ENCODE data around the gene A2M. TPM values are rescaled to one million over a fixed set of nuclear protein-coding genes. Genes with fewer than 3 reads are reported as not detected.

The A2M gene
- polyA plus RNA-seq, 2 of the 4 experiments (the other 2 are of a cell fraction): not detected

GRCh38 chr12:9124383-9125031, 8.8 kb upstream of the A2M start:
- FAIRE-seq (no peak), DNase-seq (ENCODE audit: low read depth in 1 of 2, low spot score in 1 of 2) (no peak), ATAC-seq (peak; percentile 38 to 61; a peak in 3 of 6 replicates)
- ChIA-PET POLR2A (no interaction called here), CTCF (no interaction called here)
- TF ChIP-seq ZSCAN20 (CRISPR knock-in tag; IDR thresholded peaks at IDR 0.05) (no peak), ELK1 (IDR thresholded peaks at IDR 0.05; ENCODE audit: low read depth, low read length) (no peak), CHD4 (IDR thresholded peaks at IDR 0.05; ENCODE audit: borderline replicate concordance) (no peak), ZC3H11A (IDR thresholded peaks at IDR 0.05) (no peak), EHMT2 (IDR thresholded peaks at IDR 0.05; ENCODE audit: low read depth) (no peak), POLR2A (IDR thresholded peaks at IDR 0.05; ENCODE audit: low read length) (no peak)
- TF ChIP-seq, protein P1, sequence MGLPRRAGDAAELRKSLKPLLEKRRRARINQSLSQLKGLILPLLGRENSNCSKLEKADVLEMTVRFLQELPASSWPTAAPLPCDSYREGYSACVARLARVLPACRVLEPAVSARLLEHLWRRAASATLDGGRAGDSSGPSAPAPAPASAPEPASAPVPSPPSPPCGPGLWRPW (IDR thresholded peaks at IDR 0.05): no peak
- TF ChIP-seq, protein P2, sequence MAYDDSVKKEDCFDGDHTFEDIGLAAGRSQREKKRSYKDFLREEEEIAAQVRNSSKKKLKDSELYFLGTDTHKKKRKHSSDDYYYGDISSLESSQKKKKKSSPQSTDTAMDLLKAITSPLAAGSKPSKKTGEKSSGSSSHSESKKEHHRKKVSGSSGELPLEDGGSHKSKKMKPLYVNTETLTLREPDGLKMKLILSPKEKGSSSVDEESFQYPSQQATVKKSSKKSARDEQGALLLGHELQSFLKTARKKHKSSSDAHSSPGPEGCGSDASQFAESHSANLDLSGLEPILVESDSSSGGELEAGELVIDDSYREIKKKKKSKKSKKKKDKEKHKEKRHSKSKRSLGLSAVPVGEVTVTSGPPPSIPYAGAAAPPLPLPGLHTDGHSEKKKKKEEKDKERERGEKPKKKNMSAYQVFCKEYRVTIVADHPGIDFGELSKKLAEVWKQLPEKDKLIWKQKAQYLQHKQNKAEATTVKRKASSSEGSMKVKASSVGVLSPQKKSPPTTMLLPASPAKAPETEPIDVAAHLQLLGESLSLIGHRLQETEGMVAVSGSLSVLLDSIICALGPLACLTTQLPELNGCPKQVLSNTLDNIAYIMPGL (CRISPR knock-in tag; IDR thresholded peaks at IDR 0.05; ENCODE audit: borderline replicate concordance): no peak
- H3K4me1 ChIP-seq: no peaks in the 10 kb centered on the region
- H3K27ac ChIP-seq: no peak overlapping the region
- no peak overlapping the region for H3K4me3 ChIP-seq
- no peak overlapping the region for H3K4me2 ChIP-seq
- no peaks in the 10 kb centered on the region for H3K9me3 ChIP-seq
- WGBS (ENCODE audit: missing lambda C conversion rate): 53% methylated on average over 13 of the region's 16 CpGs

GRCh38 chr12:9123781-9124382, 8.2 kb upstream of the A2M start:
- POLR2A ChIA-PET: no interaction called here
- DNase-seq (ENCODE audit: low read depth in 1 of 2, low spot score in 1 of 2) (no peak), FAIRE-seq (no peak), ATAC-seq (no peak; a peak in 1 of 6 replicates)
- no peak overlapping the region for H3K27ac ChIP-seq
- no peak overlapping the region for H3K4me2 ChIP-seq
- no peaks in the 10 kb centered on the region for H3K9me3 ChIP-seq
- CTCF ChIA-PET: no interaction called here
- 62% methylated on average over 10 of the region's 14 CpGs for WGBS (ENCODE audit: missing lambda C conversion rate)
- H3K4me3 ChIP-seq: no peak overlapping the region
- no peaks in the 10 kb centered on the region for H3K4me1 ChIP-seq
- TF ChIP-seq HOXB13 (CRISPR knock-in tag; IDR thresholded peaks at IDR 0.05; ENCODE audit: low read depth) (no peak), E2F6 (IDR thresholded peaks at IDR 0.05; ENCODE audit: borderline replicate concordance, low read depth) (no peak), CTCF (IDR thresholded peaks at IDR 0.05) (no peak), EHF (CRISPR knock-in tag; IDR thresholded peaks at IDR 0.05) (no peak)

DNA sequence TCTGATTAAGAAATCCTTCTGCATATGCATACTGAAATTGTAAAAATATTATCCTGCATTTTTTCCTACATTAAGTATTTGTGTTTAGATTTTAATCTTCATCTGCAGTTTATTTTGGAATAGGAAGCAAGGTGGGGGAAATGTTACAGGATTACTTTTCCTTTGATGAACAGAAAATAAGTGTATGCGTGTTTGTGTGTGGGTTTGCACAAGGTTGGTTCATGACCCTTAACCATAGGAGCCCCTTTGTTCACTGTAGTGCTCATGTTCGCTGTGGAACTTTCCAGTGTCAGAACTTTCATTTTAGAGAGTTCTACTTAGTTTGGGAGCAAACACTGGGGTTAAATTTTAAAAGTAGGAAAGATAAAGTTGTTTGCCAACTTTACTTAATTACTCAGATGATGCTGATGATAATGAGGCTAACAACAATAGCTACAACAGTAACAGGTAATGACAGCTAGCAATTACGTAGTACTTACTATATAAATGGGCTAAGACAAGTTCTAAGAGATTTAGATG, 6.4 kb upstream of the A2M start:
- no peaks in the 10 kb centered on the region for H3K4me1 ChIP-seq
- ATAC-seq: no peak
- FAIRE-seq: no peak
- POLR2A ChIA-PET: no interaction called here
- CTCF ChIA-PET: no interaction called here
- H3K9me3 ChIP-seq: no peaks in the 10 kb centered on the region
- no peak overlapping the region for H3K4me2 ChIP-seq
- no peak overlapping the region for H3K27ac ChIP-seq
- H3K4me3 ChIP-seq: no peak overlapping the region
- DNase-seq (ENCODE audit: low read depth in 1 of 2, low spot score in 1 of 2): no peak
- WGBS (ENCODE audit: missing lambda C conversion rate): 28% methylated on average over 3 of the region's 3 CpGs
- TF ChIP-seq BCL3 (IDR thresholded peaks at IDR 0.05) (no peak), SMC3 (IDR thresholded peaks at IDR 0.05) (no peak), MAFK (IDR thresholded peaks at IDR 0.05; ENCODE audit: partially characterized antibody) (no peak), E2F6 (IDR thresholded peaks at IDR 0.05; ENCODE audit: borderline replicate concordance, low read depth) (no peak), MAX (IDR thresholded peaks at IDR 0.05) (no peak), POLR2A (IDR thresholded peaks at IDR 0.05; ENCODE audit: low read length) (no peak), MAZ (IDR thresholded peaks at IDR 0.05; ENCODE audit: borderline replicate concordance, low read depth, low read length) (no peak), HEYL (CRISPR knock-in tag; IDR thresholded peaks at IDR 0.05) (no peak), JUNB (IDR thresholded peaks at IDR 0.05) (no peak), ZSCAN20 (CRISPR knock-in tag; IDR thresholded peaks at IDR 0.05) (no peak), ZNF302 (CRISPR knock-in tag; IDR thresholded peaks at IDR 0.05) (no peak), NFE2L2 (conservative IDR thresholded peaks at IDR 0.05; ENCODE audit: low read length) (no peak), SREBF2 (IDR thresholded peaks at IDR 0.05) (no peak)
- TF ChIP-seq, protein P2 (CRISPR knock-in tag; IDR thresholded peaks at IDR 0.05; ENCODE audit: borderline replicate concordance): no peak
